Measurements from ENCODE around the gene MTTP.

MTTP gene

GRCh38 chr4:99670409-99671073, 95.9 kb downstream of the MTTP start:
- DNase-seq (ENCODE audit: low read depth), result no peak

All from HS-27A (cell line).